Stomach (tissue), 9 donors: ENCODE results near the gene LRRC46. TPM values are rescaled to one million over a fixed set of nuclear protein-coding genes. Genes with fewer than 3 reads are reported as not detected.

Experiments used
- DNase-seq, 2 donors: peaks; one replicate each; pipeline versions ENCODE4 v3.0.0 to v3.0.0-alpha.2; 2013 to 2019
- H3K27ac ChIP-seq, 5 donors: fragments of 200-600 bp in 4 of 5; sonication (generic) in 4 of 5; one replicate each; pipeline ENCODE4 v1.5.1; 2013 to 2019; ENCODE audit warnings: mild to moderate bottlenecking in 1 of 5, moderate library complexity in 1 of 5
- H3K27me3 ChIP-seq, 3 donors: fragments of 200-600 bp; sonication (generic); one replicate each; pipeline ENCODE4 v1.5.1; 2017 to 2019; ENCODE audit warnings: mixed run types in 1 of 3
- H3K36me3 ChIP-seq, 4 donors: fragments of 200-600 bp; sonication (generic); 1 replicate in 3 of 4; 2 replicates in 1 of 4; pipeline ENCODE4 v1.5.1; 2016 to 2019
- H3K4me1 ChIP-seq, 4 donors: fragments of 200-600 bp; sonication (generic); one replicate each; pipeline ENCODE4 v1.5.1; 2016 to 2019
- H3K4me3 ChIP-seq, 4 donors: fragments of 200-600 bp; sonication (generic) in 3 of 4; one replicate each; pipeline ENCODE4 v1.5.1; 2016 to 2019; ENCODE audit warnings: mild to moderate bottlenecking in 1 of 4
- H3K9me3 ChIP-seq, 4 donors: fragments of 200-600 bp; sonication (generic); one replicate each; pipeline ENCODE4 v1.5.1; 2016 to 2019
- CTCF ChIP-seq, 7 experiments: fragments of 450-650 bp in 4 of 7; fragments of 200-600 bp in 3 of 7; sonication (generic) in 3 of 7; IDR thresholded peaks; one replicate each; pipeline ENCODE4 v1.5.1; 2016 to 2019; ENCODE audit warnings: antibody characterized with exemption in 7 of 7, control low read depth in 2 of 7, mild to moderate bottlenecking in 1 of 7
- EP300 ChIP-seq: sonication (generic); formaldehyde crosslinking; IDR thresholded peaks from one replicate; pipeline ENCODE4 v1.6.1; 2017; ENCODE audit warnings: antibody characterized with exemption
- POLR2A ChIP-seq, 4 donors: fragments of 450-650 bp; IDR thresholded peaks; one replicate each; pipeline ENCODE4 v1.6.1; 2016; ENCODE audit warnings: antibody characterized with exemption in 4 of 4, control low read depth in 2 of 4, mild to moderate bottlenecking in 1 of 4, moderate library complexity in 1 of 4
- POLR2AphosphoS5 ChIP-seq, 3 donors: sonication (generic); formaldehyde crosslinking; IDR thresholded peaks; one replicate each; pipeline ENCODE4 v1.6.1; 2016; ENCODE audit warnings: antibody characterized with exemption in 3 of 3
- WGBS, 5 donors: extraction: QIAGEN DNeasy Blood & Tissue Kit in 3 of 5; methylation state at CpG; one replicate each; pipeline versions ENCODE4 v1.1.5 to v1.1.7; 2013 to 2018; 5-methylcytosine and 5-hydroxymethylcytosine counted together
- intact Hi-C: fragments of 100-400 bp; cut with DNase I; formaldehyde crosslinking; loops from one replicate; pipeline ENCODE4 v1.15.1; 2023; ENCODE audit warnings: low total_unique reads
- polyA plus RNA-seq, 3 donors: library from polyadenylated mRNA; stranded (reverse); fragments of 200-250 nt; gene quantifications; one replicate each; pipeline ENCODE4 v1.2.3, GENCODE V29; 2013
- total RNA-seq, 5 donors: library from RNA; depleted of rRNA; stranded (reverse); fragments of >200 nt; gene quantifications; one replicate each; pipeline versions ENCODE4 v1.1.0 to v1.2.3, GENCODE V29; 2014 to 2016
- donor health status: healthy with polysubstance abuse.
- donor health status: Bipolar disorder and iron deficiency.
- donor health status: healthy.

Gene LRRC46
- total and polyA plus RNA-seq, 8 donors, result 0.31 to 0.75 (median 0.48) TPM; not detected in 5

DNA sequence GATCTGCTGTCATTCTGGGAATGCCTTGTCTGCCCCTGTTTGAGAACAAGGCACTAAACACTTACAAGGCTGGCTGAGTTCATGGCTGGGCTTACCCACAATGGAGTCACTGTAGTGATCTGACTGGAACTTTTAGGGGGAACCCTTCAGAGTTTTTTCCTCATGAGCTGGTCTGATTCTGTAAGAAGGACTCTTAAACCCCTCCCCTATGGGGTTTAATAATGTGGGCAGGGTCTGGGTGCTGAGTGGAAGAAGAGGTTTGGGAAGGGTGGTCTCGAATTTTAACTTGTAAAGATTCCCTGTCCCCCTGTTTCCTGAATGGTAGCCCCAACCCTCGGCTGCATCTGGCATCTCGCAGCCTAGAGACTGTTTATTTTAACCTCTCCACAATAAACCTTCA is 40.4 kb upstream of the LRRC46 start:
- no peaks in the 10 kb centered on the region for H3K36me3 ChIP-seq
- intact Hi-C loops, result no loop called here
- DNase-seq, result no peak
- 23 to 42% (median 34%) methylated on average over 3 of the region's 3 CpGs for WGBS, 5 donors
- H3K27me3 ChIP-seq, result peaks cover 0 to 84% (median 61%) of the 10 kb centered on the region in 3 donors
- no peak overlapping the region for H3K27ac ChIP-seq
- H3K4me3 ChIP-seq, result no peak overlapping the region
- no peaks in the 10 kb centered on the region for H3K9me3 ChIP-seq
- peaks cover 8 to 12% (median 10%) of the 10 kb centered on the region in 4 donors for H3K4me1 ChIP-seq
- TF ChIP-seq CTCF (IDR thresholded peaks at IDR 0.05) (no peak), POLR2AphosphoS5 (IDR thresholded peaks at IDR 0.05) (no peak), EP300 (no peak), POLR2A (IDR thresholded peaks at IDR 0.05) (no peak)

- H3K27ac ChIP-seq, result no peak overlapping the region
- H3K9me3 ChIP-seq, result no peaks in the 10 kb centered on the region
- H3K27me3 ChIP-seq, result peaks cover 0 to 85% (median 56%) of the 10 kb centered on the region in 3 donors
- intact Hi-C loops, result no loop called here
- no peaks in the 10 kb centered on the region for H3K36me3 ChIP-seq
- TF ChIP-seq POLR2AphosphoS5 (IDR thresholded peaks at IDR 0.05) (no peak), EP300 (no peak), POLR2A (IDR thresholded peaks at IDR 0.05) (no peak), CTCF (IDR thresholded peaks at IDR 0.05) (no peak)
- 43 to 75% (median 71%) methylated on average over 1 of the region's 1 CpG for WGBS, 5 donors
- peaks cover 8 to 12% (median 10%) of the 10 kb centered on the region in 4 donors for H3K4me1 ChIP-seq
- DNase-seq, result no peak
- no peak overlapping the region for H3K4me3 ChIP-seq
These were observed 39.0 kb upstream of the LRRC46 start for GRCh38 chr17:47792457-47792856.

- DNase-seq, result no peak
- Histone ChIP-seq H3K4me1 (peaks cover 8 to 12% (median 10%) of the 10 kb centered on the region in 4 donors), H3K9me3 (no peaks in the 10 kb centered on the region), H3K27me3 (peaks cover 0 to 80% (median 51%) of the 10 kb centered on the region in 3 donors), H3K36me3 (no peaks in the 10 kb centered on the region), H3K27ac (no peak overlapping the region), H3K4me3 (no peak overlapping the region)
- 65 to 72% (median 67%) methylated on average over 6 of the region's 6 CpGs for WGBS, 5 donors
- TF ChIP-seq POLR2A (IDR thresholded peaks at IDR 0.05), result no peak
- no peak for TF ChIP-seq POLR2AphosphoS5 (IDR thresholded peaks at IDR 0.05)
- TF ChIP-seq CTCF (IDR thresholded peaks at IDR 0.05), result no peak
- TF ChIP-seq EP300, result no peak
- intact Hi-C loops, result no loop called here
These were observed 38.5 kb upstream of the LRRC46 start for GRCh38 chr17:47792979-47793378.

- 46 to 65% (median 53%) methylated on average over 2 of the region's 2 CpGs for WGBS, 5 donors
- no peaks in the 10 kb centered on the region for H3K9me3 ChIP-seq
These were observed 33.7 kb upstream of the LRRC46 start for GRCh38 chr17:47797797-47798196.

More at GRCh38 chr17:47797797-47798196, 33.7 kb upstream of the LRRC46 start:
- TF ChIP-seq CTCF (IDR thresholded peaks at IDR 0.05), result no peak
- TF ChIP-seq POLR2A (IDR thresholded peaks at IDR 0.05), result no peak
- TF ChIP-seq POLR2AphosphoS5 (IDR thresholded peaks at IDR 0.05), result no peak
- Histone ChIP-seq H3K4me3 (no peak overlapping the region), H3K36me3 (no peaks in the 10 kb centered on the region), H3K27ac (no peak overlapping the region), H3K4me1 (no peaks in the 10 kb centered on the region), H3K27me3 (peaks cover 0 to 32% (median 10%) of the 10 kb centered on the region in 3 donors)
- intact Hi-C loops, result no loop called here
- no peak for DNase-seq
